Inflammatory macrophage (primary cell): ENCODE data around the gene VPS33A.

Experiments
- DNase-seq, 2 donors: peaks; one replicate each; pipeline ENCODE4 v3.0.0-alpha.2; 2020 to 2022

Gene VPS33A

DNA sequence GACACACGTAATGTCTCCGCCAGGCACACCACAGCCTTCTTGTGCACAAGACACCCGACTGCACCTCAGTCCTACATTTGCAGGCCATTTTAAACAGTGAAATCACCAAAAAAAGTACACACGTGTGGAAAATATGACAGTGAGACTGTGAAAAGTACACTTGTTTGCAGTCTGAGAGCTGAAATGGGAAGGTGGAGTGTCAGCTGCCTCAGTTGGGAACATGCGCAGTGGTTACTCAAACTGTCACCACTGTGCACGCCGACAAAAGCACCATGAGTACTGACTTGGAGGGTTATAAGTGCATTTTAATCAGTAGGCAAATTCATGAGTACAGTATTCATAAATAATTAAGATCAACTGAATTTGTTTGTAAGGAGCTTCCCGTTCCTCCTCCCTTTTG, 15.8 kb downstream of the VPS33A start:
- no peak for DNase-seq

DNA sequence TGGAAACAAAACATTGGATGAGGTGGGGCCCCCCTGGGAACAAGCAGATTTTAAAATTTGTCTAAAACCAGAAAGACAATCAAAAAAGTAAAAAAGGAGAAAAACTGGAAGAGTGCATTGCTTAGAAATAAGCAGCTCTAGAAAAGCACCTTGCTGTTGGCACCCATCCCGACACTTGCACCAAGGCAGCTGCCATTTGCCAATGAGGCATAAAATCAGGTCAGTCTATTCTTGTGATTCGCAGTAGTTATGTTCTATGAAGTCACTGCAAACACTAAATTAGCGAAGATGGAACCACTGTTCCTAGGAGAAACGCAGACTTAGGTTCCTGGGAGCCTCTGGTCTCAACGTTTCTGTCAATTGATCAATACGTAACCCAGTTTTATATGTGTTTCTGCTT, 16.2 kb downstream of the VPS33A start:
- DNase-seq, result no peak

DNA sequence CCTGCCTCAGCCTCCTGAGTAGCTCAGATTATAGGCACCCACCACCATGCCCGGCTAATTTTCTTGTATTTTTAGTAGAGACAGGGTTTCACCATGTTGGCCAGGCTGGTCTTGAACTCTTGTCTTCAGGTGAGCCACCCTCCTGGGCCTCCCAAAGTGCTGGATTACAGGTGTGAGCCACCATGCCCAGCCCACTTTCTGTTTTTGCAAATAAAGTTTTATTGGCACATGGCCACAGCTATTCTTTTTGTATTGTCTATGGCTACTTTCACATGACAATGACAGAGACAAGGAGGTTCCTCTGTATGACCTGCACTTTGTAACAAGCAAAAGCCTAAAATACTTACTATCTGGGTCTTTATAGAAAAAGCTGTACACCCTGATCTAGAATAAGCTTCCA, 20.7 kb downstream of the VPS33A start:
- no peak for DNase-seq

DNA sequence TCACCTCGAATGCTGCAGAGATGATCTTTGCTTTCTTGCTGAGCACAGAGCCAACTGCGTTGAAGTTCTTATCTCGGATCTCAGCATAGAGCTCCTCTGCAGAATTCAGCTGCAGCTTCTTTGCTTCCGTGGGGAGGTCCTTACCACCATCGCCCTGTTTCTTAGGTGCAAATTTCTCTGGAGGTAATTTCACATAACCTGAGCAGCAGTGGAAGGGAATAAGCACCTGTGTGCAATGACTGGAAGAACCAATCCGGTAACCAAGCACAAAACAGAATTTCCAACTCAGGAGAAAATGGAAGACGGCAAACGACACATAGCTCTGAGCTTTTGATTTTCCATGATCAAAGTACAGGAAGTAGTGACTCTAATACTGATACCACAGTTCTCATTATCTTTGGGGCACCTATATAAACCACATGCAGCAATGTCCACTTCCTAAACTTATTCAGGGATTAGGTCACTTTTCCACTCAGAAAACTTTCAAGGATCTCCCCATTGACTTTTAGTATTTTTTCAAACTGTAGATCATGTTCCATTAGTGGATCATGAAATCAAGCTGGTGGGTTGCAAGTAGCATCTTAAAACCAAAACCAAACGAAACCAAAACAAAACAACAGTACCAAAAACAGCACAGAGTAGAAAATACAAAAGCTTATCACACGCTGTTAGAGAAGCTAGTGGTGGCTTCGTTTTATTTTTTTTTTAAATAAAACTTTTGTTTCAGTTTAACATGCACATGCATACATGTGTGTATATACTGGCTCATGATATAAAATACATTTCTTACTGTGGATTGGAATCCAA, 21.5 kb downstream of the VPS33A start:
- no peak for DNase-seq

DNA sequence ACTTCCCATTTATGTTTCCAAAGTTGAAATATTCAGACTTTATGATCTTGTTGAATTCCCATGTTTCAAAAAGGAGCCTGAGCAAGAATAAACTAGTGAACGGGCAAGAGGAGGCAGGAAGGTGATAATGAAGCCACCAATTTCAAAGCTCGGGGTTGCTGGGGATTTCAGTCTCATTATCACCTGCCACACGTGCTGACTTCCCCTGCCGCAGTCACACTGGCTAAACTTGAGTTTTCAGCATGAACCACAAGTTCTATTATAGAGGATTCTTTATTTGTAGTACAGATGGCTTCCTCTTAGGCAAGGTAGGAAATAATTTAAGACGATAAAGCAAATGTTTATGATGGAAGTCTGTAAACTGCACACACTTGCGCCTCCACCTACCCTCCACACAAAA, 22.3 kb downstream of the VPS33A start:
- no peak for DNase-seq

DNA sequence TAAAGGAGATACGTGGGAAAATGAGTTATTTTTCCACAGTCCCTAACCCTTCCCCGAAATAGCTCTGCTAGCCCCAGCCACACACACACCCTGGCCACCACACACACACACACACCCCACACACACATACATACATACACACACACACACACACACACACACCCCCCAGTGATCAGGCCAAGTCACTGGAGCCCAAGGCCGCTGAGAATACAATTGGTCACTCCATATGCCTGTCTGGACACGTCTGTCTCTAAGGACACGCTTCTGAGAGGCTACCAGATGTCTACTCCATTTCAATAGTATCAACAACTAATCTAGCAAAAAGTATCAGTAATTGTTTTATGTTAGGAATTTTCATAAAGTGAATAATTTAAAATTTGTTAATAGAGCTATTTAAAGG, 27.4 kb downstream of the VPS33A start:
- no peak for DNase-seq

DNA sequence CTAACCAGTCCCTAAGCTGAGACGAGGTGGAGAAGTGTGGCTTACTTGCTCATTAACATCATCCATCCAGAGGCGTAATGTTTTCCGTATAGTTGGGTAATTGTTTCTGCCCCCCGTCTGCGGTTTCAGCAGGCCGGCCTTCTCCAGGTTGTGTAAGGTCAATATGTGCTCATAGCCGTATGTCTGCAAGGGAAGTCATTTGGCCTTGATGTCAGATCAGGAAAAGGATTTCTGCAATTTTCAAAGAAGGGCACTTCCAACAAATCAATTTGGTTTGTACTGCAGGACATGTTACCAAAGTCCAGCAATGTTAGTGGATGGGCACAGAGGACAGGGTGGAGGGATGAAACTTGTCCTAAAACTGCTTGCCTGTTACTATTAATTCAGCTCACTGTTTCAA, 30.6 kb downstream of the VPS33A start:
- peak; percentile 43 to 49 for DNase-seq

DNA sequence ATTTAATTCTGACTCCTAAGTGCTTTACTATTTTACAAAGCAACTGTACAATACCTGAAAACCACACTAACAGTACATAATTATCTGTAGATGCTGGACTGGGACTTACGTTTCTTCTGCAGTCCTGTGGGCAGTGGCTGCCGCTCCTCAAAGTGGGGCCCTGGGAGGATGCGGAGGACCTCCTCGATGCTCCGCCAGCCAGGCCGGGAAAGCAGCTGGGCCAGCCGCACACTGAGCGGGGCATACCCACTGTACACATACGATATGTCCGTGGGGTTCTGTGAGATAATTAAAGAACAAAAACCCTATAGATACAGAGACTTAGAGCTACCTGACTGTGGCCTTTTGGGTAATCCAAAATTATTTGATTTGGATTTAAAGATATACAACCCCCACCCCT, 33.6 kb downstream of the VPS33A start:
- no peak for DNase-seq

DNA sequence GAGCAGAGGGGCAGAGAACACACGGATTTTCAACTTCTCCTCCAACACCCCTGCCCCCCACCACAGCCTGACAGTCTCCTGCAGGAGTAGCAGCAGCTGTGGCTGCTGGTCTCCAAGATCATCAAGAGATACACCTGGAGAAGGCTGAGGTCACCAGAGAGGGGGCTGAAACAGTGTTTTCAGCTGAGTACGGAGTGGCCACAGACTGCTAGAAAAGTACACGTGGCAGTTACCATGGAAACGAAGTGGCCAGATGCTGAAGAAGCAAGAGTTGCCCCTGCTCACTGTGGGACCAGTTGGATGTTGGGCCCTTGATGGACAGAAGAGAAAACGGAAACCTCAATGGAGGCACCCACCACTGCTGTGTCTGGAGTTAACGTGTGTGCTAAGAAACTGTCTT, 35.5 kb downstream of the VPS33A start:
- no peak for DNase-seq

DNA sequence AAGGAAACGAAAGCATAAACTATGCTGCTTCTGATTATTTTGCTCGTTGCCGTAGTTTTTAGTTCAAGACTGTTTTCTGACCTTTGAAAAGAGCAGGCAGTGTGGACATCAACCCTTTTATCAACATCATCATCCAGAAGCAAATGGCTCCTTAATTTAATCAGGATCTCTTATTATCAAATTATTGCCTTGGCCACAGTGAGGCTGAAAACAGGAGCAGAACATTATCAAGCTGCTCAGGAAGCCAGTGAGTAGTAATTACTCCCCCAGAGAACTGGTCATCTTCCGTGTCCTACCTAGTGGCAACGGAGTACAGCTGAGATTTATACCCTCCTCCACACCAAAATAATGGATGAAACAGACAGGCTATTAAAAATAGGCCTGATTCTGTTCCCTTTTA, 38.2 kb downstream of the VPS33A start:
- no peak for DNase-seq

DNA sequence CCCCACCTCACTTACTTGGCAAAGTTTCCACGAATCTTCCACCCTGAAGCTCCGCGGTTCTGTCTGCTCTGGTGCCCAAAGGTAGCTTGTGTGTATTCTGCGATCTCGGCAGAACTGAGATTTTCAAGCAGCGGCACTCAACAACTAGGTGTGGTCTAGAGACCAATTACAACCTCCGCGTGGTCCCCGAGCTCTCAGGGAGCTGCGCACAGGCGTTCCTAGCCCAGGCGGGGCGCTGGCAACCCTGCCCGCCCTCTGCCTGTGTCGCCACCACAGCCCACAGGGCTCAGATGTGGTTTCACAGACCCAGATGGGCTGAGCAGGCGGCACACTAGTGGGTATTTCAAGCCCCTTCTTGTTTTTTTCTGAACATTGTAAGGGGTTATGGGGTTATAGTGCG, 39.0 kb downstream of the VPS33A start:
- DNase-seq, result no peak

DNA sequence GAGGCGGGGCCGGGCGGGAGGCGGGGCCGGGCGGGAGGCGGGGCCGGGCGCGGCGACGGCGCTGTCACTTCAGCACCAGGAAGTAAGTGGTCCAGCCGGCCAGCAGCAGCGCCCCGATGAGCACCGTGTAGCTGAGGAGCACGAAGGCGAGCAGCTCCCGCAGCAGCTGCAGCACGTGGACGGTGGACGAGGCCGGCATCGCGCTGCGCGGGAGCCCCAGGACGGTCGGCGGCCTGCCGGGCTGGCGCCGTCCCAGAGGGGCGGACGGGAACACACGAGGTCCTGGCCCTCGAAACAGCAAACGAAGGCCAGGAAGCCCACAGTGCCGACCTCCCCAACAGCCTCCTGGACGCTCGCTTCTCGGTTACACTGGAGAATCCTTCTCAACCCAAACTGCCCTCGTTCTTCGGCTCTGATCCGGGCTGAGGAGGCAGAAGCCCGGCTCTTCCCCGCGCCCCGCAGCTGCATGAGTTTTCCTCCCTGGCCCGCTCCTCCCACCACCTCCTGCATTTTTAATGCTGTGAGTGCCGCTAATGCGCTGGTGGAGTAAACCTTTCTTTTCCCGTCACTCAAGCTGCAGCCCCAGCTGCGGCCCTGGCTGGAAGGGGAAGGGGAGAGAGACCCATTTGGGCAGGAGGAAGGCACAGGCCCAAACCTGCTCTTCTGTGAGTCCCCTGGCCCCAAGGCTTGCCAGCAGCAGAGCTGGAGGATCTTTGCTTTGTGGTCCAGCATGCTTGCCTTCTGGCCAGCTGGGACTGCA, 39.7 kb downstream of the VPS33A start:
- DNase-seq, result no peak

DNA sequence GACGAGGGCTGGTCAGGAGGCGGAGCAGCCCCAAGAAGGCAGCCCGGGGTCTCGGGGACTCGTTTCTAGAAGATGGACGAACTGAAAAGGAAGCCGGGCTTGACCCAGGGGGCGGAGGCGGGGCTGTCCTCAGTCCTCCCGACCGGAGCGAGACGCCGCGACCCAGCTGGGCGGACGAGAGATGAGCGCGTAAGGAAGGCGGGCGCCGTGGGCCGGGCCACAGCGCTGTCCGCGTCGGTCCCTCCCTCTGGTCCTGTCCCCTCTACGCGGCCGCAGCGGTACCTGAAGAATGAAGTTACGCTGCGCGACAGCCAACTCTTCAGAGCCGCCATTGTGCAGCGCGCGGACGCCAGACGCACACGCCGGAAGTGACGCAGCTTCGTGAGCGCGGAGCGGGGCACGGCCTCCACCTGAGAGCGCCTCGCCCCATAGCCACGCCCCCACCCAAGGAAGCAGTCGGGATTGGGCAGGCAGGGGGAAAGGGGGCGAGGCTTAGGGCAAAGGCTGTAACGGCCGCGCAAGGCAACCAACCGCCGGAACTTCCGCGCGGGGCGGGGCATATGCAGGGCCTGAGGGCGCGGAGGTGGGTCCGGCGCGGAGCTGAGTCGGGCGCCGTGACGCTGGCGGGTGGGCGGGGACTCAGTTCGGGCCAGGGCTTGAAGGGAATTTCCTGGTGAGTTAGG, 40.5 kb downstream of the VPS33A start, which contains the start of gene DIABLO:
Gene DIABLO, minus strand, starts transcription at position 370 of the 683 bp plus-strand sequence. Its CDS starts 38 bp downstream, at position 332.
- DNase-seq, result peak; percentile 100

DNA sequence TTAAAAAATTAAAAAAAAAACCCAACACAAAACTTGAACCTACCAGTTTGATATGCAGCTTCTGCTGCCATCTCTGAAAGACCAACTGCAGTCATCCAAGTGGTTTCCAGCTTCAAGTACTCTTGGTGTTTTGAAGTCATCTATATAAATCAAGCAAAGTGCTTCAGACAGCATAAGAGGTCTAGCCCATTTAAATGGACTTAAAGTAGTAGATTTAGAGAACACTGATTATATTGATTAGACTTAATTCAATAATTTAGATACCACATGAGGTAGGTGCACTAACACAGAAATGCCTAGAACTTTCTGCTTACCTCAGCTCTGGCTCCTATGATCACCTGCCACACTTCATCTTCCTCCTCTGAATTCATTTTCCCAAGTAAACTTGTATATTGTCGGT, 49.8 kb downstream of the VPS33A start:
- DNase-seq, result no peak

DNA sequence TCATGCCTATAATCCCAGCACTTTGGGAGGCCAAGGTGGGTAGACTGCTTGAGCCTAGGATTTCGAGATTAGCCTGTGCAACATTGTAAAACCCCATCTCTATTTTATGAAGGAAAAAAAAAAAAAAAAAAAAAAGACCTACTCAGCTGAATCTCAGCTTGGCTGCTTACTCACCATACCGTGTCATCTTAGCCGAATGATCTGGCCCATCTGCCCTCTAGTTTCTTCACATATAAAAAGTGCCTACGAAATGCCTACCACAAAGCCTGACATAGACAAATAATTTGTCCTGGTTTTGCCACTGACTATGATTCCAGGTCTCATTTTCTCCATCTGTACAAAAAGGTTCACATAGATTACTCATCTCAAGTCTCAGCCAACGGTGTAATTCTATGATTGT, 50.5 kb downstream of the VPS33A start:
- no peak for DNase-seq

DNA sequence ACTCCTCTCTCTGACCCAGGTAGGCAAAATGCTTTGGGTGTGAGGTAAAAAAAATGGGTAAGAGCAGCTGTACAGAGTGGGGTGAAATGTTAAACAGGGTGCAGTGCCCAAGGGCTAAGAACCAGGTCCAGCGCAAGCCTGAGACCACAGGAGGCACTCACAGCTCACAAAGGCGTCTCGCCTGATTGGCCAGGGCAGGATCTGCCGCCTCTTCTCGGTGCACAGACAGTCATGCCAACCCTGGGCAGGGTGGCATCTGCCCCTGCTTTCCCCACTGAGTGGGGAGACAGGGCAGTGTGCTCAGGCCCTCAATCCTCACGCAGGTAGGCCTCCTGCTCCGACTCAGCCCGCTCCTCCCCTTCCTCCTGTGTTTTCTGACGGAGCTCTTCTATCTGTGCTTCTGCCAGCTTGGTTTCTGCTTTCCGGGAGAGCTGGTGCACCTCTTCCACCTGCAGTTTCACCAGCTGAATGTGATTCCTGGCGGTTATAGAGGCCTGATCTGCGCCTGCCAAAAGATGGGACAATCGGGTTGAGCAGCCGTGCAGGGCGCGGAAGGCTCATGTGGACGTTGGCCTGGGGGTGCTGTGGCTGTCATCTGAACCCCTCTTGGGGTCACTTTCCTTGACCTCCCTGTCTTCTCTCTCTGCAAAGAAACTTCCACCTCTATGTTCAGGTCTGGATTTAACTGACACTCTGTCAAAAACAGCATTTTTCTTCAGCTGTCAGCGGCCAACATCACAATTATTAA, 58.0 kb downstream of the VPS33A start:
- DNase-seq, result no peak

DNA sequence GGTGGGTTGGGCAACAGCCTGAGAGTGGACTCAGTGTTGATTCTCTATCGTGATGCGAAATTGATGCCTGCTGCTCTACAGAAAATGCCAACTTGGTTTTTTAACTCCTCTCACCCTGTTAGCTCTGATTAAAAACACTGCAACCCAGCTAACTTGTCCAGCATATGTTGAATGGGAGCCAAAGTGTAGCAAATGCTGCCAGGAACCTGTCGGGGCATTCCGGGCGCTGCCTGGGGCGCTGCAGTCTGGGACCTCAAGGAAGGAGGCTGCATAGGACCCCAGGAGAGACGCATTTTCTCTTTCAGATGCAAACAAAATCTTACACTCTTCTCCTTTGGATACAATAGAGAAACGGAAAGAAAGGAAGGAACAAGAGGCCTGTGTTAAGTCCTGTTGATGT, 58.9 kb downstream of the VPS33A start:
- DNase-seq, result no peak

DNA sequence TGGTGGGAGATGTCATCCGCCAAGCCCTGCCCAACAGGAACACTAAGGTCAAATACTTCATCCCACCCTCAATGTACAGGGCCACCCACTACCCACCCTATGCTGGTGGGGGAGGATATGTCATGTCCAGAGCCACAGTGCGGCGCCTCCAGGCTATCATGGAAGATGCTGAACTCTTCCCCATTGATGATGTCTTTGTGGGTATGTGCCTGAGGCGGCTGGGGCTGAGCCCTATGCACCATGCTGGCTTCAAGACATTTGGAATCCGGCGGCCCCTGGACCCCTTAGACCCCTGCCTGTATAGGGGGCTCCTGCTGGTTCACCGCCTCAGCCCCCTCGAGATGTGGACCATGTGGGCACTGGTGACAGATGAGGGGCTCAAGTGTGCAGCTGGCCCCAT, 59.3 kb downstream of the VPS33A start:
- DNase-seq, result no peak

DNA sequence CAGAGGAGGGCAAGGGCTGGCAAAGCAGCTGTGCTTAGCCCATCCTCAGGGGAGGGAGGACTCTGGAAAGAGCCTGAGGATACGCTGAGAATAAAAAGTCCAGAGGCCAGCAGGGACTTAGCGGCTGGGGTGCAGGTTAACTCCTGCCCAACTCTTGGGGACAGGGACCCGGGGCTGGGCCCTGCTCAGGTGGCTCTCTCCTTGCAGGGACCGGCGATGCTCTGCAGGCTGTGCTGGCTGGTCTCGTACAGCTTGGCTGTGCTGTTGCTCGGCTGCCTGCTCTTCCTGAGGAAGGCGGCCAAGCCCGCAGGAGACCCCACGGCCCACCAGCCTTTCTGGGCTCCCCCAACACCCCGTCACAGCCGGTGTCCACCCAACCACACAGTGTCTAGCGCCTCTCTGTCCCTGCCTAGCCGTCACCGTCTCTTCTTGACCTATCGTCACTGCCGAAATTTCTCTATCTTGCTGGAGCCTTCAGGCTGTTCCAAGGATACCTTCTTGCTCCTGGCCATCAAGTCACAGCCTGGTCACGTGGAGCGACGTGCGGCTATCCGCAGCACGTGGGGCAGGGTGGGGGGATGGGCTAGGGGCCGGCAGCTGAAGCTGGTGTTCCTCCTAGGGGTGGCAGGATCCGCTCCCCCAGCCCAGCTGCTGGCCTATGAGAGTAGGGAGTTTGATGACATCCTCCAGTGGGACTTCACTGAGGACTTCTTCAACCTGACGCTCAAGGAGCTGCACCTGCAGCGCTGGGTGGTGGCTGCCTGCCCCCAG, 60.0 kb downstream of the VPS33A start:
- no peak for DNase-seq

DNA sequence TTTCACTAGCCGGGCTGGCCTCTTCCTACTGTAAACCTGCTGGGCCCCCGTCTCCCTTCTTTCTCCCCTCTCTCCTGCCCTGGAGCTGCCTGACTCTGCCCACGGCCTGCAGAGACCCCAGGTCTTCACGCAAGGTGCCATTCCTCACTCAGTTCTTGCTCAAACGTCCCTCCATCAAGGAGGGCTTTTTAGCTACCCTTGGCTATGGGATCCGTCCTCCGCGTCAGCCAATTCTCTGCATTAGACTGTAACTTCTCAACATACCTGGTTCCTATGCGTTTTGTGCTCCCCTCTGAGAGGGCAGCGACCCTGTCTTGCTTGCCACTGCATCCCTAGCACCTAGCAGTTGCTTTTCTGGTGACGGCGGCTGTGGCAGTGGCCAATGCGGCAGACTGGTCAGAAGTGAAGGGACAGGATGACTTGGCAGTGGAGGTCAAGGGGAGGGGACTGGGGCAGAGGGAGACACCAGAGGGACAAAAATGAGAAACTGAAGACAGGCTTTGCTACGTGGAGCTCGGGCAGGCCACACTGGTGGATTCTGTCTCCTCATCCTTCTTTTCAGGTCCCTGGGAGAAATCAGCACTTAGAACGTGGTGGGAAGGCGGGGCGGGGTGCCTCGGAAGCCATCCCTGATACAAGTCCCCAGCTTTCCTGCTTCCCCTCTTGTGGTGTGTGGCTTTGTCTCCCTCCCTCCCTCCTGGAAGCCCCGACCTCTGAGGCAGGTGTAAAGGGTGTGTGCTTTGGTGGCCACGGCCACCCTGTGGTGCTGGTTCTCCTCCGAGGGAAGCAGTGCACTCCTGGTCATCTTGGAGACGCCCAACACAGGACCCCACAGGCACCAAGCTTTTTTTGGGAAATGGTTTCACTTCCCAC, 61.0 kb downstream of the VPS33A start:
- no peak for DNase-seq
